HG02610 (cell line): ENCODE measurements around the gene ZFHX2.

ENCODE experiments used
- ATAC-seq: cut with Tn5 transposase; IDR thresholded peaks from one replicate; pipeline ENCODE4 v1.9.1; 2021; ENCODE audit warnings: mild to moderate bottlenecking, moderate library complexity; ENCODE audit not compliant: unreplicated experiment

The ZFHX2 gene

DNA sequence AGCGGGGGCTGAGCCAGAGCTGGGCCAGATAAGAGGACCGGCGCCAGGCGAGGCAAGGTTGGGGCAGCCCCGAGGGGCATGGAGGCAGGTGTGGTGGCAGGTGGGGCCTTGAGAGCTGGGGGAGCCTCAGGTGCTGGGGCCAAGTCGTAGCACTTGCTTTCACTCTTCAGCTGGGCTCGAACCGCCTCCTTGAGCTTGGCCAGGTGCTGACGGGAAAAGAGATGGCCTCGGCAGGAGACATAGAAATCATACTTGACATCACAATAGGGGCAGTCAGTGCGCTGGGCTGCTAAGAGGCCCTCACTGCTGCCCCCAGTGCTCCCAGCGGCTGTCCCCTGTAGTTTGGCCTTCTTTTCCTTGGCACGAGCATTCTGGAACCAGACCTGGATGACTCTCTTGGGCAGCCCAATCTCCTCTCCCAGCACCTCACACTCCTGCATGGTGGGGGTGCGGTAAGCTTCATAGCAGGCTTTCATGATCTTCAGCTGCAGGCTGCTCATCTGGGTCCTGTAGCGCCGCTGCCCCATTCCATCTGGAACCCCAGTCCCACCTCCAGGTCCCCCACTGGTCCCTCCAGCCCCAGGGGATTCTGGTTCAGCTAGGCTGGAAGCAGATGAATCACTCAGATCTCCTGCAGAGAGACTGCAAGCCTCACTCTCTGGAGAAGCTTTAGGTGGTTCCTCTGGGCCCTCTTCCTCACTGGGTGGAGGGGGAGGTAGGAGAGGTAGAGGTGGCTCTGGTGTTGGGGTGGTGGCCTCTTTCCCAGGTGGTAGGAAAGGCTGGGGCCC, 28.1 kb downstream of the ZFHX2 start:
- no peak for ATAC-seq

GRCh38 chr14:23522643-23523198, 28.8 kb downstream of the ZFHX2 start:
- ATAC-seq = no peak

DNA sequence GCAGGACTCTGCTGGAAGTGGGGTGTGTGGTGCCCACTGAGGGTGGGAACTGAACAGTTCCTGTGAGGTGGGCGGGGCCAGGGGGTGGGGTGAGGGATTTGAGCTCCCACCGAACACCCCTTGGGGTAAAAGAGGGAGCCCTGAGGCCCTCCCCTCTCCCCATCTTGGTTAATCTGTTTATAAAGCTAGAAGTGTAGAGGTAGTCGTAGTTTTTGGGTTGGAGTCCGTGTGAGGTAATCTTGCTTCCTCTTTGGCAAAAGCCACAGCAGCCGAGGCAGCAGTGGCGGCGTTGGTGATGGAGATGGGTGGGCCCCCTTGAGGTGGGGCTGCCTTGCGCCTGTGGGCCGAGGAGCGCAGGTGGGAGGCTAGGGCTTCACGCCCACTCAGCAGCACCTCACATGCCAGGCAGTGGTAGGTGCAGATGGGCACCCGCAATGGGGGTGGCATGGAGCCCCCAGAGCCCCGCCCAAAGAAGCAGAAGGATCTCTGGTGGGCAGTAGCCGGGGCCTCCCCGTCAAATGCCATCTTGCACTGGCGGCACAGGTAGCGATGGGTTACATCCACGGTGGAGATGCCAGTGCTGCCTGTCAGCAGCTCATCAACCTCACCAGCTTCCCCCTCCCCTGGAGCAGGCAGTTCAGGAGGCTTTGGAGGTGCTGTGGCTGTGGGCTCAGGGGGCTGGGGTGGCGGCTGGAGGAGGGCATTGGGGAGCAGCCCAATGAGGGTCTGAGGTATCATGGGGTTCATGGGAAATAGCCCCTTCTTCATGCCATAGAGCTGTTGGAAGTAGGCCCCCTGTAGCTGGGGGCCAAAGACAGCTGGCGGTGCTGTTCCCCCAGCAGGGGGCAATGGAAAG, 29.6 kb downstream of the ZFHX2 start:
- ATAC-seq = no peak

DNA sequence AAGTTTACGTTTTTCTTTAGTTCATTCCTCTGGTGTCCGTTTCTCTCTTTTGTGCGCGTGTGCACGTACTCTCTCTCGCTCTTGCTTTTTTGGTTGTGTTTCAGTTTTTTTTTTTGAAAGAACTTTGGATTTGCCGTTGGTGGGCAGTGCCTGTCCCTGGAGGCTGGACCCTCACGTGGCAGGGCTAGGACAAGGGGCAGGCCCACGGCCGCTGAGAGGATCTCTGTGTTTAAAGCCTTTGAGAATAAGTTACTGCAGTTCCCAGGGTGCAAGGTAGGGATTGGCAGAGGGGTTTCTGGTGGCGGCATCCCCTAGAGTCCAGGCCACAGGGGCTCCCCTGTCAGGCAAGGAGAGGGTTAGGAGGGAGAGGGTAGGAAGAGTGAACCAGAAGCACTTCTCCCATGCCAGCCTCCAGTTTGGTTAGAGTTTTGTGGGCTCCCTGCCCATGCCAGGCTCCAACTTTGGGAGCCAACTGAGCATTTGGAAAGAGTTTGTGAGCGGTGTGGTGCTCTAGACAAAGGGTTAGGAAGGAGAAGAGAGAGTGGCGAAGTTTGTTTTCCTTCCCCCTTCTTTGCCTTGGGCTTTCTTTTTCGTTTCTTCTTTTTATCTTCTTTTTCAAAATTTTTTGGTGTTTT, 30.5 kb downstream of the ZFHX2 start:
- no peak for ATAC-seq

DNA sequence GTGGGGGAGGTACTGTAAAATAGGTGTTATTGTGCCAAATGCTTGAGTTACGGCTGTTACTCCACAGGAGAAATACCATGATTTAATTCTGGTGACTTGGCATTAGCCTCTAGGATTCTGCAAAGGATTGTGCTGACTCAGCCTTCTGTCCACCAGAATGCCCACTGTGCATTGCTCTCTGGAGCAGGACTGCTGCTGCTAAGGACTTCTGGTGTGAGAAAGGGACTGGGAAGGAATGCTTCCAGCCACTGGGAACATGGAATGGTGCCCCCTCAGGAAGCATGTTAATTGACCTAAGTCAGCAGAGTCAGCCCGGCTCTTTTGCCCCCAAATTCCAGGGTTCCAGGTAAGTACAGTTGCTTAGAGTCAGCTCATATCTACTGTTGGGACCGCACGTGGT, 32.9 kb downstream of the ZFHX2 start:
- ATAC-seq = no peak

DNA sequence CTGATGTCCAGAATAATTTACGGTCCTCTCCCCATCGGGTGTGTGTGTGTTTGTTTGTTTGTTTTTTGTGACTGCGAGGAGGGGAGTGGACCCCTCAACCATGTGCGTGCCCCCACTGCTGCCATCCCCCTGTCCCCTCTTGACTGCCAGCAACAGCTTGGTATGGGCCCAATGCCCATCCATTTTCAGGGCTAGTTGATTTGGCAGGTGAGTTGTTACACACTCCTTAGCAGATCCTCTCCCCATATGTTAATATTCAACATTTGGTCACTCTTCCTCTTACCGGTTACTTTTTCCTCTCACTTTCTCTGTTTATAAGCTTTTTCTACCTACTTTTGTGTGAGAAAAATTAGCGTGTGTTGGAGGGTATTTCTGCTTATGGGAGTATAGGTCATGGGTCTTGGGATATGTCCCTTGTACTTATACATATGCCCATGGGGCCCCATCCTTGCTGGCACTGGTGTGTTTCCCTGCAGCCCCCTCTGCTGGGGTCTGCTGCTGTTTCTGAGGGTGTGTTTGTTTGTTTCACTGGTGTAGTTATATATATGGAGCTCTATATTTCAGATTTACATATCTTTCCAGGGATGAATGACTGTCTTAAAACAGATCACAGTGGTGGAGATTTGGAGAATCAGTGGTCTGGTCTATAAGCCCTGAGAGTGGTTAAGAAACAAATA, 33.8 kb downstream of the ZFHX2 start:
- ATAC-seq = no peak

GRCh38 chr14:23514644-23514957, 37.0 kb downstream of the ZFHX2 start:
- no peak for ATAC-seq

DNA sequence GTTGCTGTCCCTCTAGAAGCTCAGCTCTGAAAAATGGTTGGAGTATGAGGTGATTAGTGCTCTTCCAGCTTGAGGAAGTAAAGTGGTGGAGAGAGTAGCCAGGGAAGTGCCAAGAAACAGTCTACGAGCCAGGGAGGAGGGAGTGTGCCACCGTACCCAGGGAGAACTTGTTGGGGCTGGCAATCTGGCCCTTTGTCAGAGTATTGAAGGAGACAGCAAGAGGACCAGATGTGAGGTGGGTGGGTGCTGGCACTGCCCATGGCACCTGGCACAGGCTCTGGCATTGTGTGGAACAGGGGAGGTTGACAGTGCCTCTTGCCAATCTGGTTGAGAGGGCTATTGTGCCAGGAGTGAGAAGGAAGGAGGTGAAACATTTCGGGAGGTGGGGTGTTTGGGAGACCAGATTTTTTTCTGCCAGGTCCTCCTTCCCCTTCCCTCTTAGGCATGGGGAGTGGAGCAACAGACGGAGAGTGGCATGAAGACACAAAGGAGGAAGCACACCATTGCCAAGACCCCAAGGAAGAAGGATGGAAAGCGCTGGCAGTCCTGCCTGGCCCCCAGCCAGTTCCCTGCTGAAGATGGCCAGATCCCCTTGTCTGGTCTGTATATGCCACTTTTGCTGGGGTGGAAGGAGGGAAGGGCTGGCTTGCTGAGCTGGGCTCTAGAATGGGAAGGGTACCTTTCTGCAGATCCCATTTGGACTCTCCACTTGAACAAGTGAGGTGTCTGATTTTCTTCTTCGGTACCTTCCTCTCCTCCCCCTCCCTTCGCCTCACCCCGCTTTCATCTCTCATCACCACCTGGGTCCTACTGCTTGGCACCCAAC, 37.5 kb downstream of the ZFHX2 start:
- no peak for ATAC-seq

GRCh38 chr14:23513005-23513817, 38.4 kb downstream of the ZFHX2 start:
- no peak for ATAC-seq

- ATAC-seq = no peak
These were observed 39.4 kb downstream of the ZFHX2 start for GRCh38 chr14:23512156-23512555.

GRCh38 chr14:23494223-23494622, 57.3 kb downstream of the ZFHX2 start:
- no peak for ATAC-seq

- no peak for ATAC-seq
These were observed 58.8 kb downstream of the ZFHX2 start for GRCh38 chr14:23492618-23493272.

GRCh38 chr14:23487216-23487615, 64.3 kb downstream of the ZFHX2 start:
- no peak for ATAC-seq

DNA sequence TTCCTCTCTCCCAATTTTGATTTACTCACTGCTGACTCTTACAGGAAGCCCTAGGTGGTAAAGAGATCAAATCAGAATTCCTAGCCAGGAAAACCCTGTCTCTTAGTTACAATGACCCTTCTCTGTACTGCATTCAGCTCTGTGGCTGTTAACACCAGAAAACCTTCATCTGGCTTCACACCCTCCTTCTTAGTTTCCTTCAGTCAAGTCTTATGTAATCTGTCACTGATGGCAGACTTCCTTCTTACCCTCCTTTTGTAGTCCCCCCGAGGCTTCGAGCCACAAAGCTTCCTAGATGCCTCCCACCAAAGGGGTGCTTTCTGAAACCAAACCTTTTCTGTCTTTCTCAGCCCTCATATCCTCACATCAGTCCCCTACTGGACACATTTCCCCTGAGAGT, 65.5 kb downstream of the ZFHX2 start:
- no peak for ATAC-seq

GRCh38 chr14:23485326-23485725, 66.2 kb downstream of the ZFHX2 start:
- ATAC-seq = no peak

DNA sequence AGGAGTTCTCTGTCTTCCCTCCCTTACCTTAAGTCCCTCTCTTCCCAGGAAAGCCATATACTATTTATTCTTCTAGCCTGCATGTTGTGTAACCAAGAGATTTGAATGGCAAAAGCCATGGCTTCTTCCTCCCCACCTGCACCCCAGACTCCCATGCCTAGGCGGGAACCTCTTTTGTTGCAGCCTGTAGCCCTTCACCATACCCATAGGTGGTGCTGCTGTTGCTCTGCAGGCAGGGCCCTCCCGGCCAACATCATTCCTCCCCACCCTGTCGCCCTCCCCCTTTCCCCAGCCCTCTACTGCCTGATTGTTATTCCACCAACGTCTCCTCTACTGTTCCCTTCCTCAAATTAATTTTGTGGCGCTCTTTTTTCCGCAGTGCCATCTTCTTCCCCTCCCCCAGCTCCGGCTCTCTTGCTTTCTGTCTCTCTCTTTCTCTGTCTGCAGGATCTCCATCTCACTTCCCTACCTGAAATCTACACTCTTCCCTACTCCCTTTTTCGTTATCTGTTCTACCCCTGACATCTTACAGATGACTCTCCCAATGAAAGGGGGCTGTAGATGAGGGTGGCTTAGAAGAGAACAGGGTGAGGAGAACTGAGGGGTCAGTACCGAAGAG, 68.2 kb downstream of the ZFHX2 start:
- no peak for ATAC-seq

GRCh38 chr14:23482823-23483148, 68.8 kb downstream of the ZFHX2 start:
- no peak for ATAC-seq

GRCh38 chr14:23481979-23482822, 69.4 kb downstream of the ZFHX2 start:
- ATAC-seq = no peak
